Heart left ventricle (tissue), 13 donors: ENCODE measurements around the gene SHMT2.
A peak's percentile ranks its signal among the peaks of the same experiment; 100 is the strongest.

Experiments used
- CTCF ChIP-seq, 12 donors: fragments of 200-600 bp; sonication (generic) in 4 of 12; IDR thresholded peaks; one replicate each; pipeline versions ENCODE4 v1.5.0 to v1.8.0; 2018 to 2022; ENCODE audit warnings: antibody characterized with exemption in 12 of 12, mild to moderate bottlenecking in 5 of 12
- POLR2A ChIP-seq, 2 donors: fragments of 450-650 bp; IDR thresholded peaks; one replicate each; pipeline ENCODE4 v1.6.1; 2017; ENCODE audit warnings: antibody characterized with exemption in 2 of 2, mild to moderate bottlenecking in 2 of 2, moderate library complexity in 2 of 2
- donor health status: ischemic (EF 13 %, LVEDD 7.1; RV severe dilation, severe dysfunction).
- donor health status: DM: no; HTN: yes; CAD: no.
- donor health status: DM: no; HTN: no; CAD: no.
- donor health status: ischemic (EF 25% LVEDD 6.9; RV normal size, moderate dysfunction).
- donor health status: ischemic (EF 25% LVEDD 5.7; RV mildly dilated, moderate dysfunction).
- donor health status: ischemic (EF 35%, LVEDD 5.7; RV mildly dilated, moderate dysfunction).
- donor health status: nonischemic (EF 11% LVEDD 7.7; RV severe dilation, severe dysfunction).
- donor health status: DM: yes; HTN: yes; CAD: no.
- donor health status: PGD.
- donor health status: ischemic (EF 29% LVEDD 5.4; RV normal size, mild dysfunction).
- donor health status: nonischemic (EF 23%, LVEDD 6.1; RV moderate dilation, normal function).

DNA sequence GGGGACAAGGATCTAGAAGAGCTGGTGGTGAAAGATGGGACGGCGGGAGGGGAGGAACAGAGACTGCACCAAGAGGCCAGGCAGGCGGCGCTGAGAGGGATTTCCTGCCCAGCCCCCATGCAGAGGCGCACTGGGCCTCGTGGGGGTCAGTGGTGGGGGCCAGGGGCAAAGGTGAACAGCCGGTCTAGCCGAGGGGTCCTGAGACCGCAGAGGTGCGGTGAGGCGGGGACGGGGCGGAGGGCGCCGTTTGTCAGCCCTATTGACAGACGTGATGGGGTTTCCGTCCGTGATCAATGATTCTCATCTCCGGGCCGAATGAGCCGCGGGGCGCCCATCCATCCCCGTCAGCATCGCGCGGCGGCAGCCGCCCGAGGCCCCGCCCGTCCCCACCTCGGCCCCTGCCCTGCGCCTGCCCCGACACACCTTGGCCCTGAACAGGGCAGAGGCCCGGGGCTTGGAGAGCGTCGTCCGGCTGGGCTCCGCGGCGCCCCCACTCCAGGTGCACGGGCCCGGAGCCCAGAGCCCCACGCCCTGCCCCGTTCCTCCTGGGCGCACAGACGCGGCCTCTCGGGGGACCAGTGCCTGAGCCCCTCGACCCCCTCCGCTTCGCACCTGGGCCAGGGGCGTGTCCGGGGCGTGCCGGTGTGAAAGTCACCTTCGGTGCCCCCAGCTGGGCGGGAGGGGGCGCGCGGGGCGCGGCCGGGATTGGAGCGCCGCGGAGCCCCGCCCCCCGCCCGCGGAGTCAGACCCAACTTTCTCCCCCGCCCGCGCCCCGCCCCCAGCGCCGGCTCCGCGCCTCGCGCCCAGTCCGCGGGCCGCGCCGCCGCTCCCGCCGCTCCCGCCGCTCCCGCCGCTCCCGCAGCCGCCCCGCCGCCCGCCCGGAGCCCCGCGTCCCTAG is 13.2 kb upstream of the SHMT2 start, which contains the start of gene NXPH4:
- TF ChIP-seq CTCF (IDR thresholded peaks at IDR 0.05) (peak in 1 of 12 donors; percentile 12), POLR2A (IDR thresholded peaks at IDR 0.05) (no peak)
